Measurements from ENCODE around the gene PRKN.

DNA sequence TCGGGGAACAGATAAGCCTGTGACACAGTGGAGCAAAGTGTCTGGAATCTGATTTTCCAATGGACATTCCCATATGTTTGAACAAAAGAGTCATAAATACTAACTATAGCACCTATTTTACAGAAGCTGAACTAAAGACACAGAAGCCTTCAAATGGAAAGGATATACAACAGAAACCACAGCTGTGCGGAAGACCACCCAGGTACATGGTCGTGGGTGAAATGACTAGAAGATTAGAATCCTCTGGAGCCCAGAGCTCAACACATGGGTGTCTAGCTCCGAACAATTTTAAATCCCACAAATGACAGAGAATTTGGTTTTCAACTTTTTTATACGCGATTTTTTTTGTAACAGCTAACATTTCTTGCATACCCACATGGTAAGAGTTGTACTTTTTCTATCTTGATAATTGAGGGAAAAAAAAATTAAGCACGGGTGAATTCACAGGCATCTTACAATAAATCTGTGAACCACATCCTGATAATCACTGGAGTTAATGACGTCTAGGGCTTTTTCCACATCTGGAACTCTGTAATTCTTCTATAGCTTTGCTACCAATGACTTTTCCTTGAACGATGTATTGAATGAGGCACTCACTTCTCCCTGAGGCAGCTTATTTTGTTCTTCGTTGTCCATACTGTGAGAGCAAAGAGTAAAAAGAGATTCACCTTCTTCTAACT lies 1182.6 kb downstream of the PRKN start:
- TF ChIP-seq, protein P1, sequence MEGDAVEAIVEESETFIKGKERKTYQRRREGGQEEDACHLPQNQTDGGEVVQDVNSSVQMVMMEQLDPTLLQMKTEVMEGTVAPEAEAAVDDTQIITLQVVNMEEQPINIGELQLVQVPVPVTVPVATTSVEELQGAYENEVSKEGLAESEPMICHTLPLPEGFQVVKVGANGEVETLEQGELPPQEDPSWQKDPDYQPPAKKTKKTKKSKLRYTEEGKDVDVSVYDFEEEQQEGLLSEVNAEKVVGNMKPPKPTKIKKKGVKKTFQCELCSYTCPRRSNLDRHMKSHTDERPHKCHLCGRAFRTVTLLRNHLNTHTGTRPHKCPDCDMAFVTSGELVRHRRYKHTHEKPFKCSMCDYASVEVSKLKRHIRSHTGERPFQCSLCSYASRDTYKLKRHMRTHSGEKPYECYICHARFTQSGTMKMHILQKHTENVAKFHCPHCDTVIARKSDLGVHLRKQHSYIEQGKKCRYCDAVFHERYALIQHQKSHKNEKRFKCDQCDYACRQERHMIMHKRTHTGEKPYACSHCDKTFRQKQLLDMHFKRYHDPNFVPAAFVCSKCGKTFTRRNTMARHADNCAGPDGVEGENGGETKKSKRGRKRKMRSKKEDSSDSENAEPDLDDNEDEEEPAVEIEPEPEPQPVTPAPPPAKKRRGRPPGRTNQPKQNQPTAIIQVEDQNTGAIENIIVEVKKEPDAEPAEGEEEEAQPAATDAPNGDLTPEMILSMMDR (conservative IDR thresholded peaks at IDR 0.05; ENCODE audit: low read depth, low read length) = no peak
- TF ChIP-seq EZH2 (IDR thresholded peaks at IDR 0.05; ENCODE audit: borderline replicate concordance, low read depth, low read length, poor library complexity, severe bottlenecking) = no peak

Data from A673 (cell line).